ENCODE measurements around the gene TRIM66. TPM values are rescaled to one million over a fixed set of nuclear protein-coding genes. Genes with fewer than 3 reads are reported as not detected.
A peak's percentile ranks its signal among the peaks of the same experiment; 100 is the strongest.

TRIM66 gene
- total and polyA plus RNA-seq, 2 experiments from 2014 or later: 1.0 to 3.3 TPM

DNA sequence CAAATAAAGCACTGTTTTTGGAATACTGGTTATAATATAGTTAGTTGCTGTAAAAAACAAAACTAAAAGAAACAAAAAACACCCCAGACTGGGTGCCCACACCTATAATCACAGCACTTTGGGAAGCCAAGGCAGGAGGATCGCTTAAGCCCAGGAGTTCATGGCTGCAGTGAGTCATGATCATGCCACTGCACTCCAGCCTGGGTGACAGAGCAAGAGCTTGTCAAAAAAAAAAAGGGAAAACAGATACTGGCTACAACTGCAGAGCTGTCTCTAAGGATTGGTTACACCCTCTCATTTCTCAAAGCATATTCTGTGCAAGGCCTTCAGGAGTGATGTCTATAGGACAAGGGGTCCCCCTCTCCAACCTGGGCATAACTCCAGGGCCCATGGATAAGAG is 73.8 kb downstream of the TRIM66 start:
- H3K27me3 ChIP-seq (ENCODE audit: insufficient read depth): no peaks in the 10 kb centered on the region
- no peak overlapping the region for H3K4me2 ChIP-seq
- ATAC-seq (no peak), DNase-seq (ENCODE audit: low spot score) (no peak)
- H3K4me3 Mint-ChIP-seq: no peak overlapping the region
- no peaks in the 10 kb centered on the region for H3K9me3 Mint-ChIP-seq
- H3K27ac Mint-ChIP-seq: no peak overlapping the region
- no peaks in the 10 kb centered on the region for H3F3A ChIP-seq (replicated peaks; ENCODE audit: low read depth)
- no peak overlapping the region for H3K27ac ChIP-seq (ENCODE audit: low read depth)
- no peaks in the 10 kb centered on the region for H3K4me1 ChIP-seq (ENCODE audit: insufficient read depth)
- H3K4me3 ChIP-seq: no peak overlapping the region
- H2AFZ ChIP-seq: 0 out of 2 replicates have a peak overlapping the region, but pooled peaks have one; percentile 39
- H3K36me3 ChIP-seq (ENCODE audit: insufficient read depth): no peaks in the 10 kb centered on the region
- no peaks in the 10 kb centered on the region for H4K20me1 ChIP-seq (replicated peaks; ENCODE audit: insufficient read depth)
- no peaks in the 10 kb centered on the region for H3K79me2 ChIP-seq (replicated peaks; ENCODE audit: insufficient read depth)
- TF ChIP-seq, protein P1, sequence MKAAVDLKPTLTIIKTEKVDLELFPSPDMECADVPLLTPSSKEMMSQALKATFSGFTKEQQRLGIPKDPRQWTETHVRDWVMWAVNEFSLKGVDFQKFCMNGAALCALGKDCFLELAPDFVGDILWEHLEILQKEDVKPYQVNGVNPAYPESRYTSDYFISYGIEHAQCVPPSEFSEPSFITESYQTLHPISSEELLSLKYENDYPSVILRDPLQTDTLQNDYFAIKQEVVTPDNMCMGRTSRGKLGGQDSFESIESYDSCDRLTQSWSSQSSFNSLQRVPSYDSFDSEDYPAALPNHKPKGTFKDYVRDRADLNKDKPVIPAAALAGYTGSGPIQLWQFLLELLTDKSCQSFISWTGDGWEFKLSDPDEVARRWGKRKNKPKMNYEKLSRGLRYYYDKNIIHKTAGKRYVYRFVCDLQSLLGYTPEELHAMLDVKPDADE (IDR thresholded peaks at IDR 0.05): no peak
- TF ChIP-seq ZNF331 (CRISPR knock-in tag; IDR thresholded peaks at IDR 0.05; ENCODE audit: low read depth) (no peak), EZH2 (IDR thresholded peaks at IDR 0.05; ENCODE audit: low read depth, unreplicated experiment) (no peak), CREB1 (CRISPR knock-in tag; IDR thresholded peaks at IDR 0.05; ENCODE audit: low read depth) (no peak), ZNF114 (CRISPR knock-in tag; IDR thresholded peaks at IDR 0.05) (no peak), JUNB (IDR thresholded peaks at IDR 0.05; ENCODE audit: unreplicated experiment) (no peak), EZH2phosphoT487 (IDR thresholded peaks at IDR 0.05; ENCODE audit: unreplicated experiment) (no peak), NANOG (IDR thresholded peaks at IDR 0.05; ENCODE audit: borderline replicate concordance) (no peak), POLR2AphosphoS5 (IDR thresholded peaks at IDR 0.05; ENCODE audit: low read depth) (no peak), STAT1 (IDR thresholded peaks at IDR 0.05; ENCODE audit: unreplicated experiment) (no peak)
- TF ChIP-seq, protein P2, sequence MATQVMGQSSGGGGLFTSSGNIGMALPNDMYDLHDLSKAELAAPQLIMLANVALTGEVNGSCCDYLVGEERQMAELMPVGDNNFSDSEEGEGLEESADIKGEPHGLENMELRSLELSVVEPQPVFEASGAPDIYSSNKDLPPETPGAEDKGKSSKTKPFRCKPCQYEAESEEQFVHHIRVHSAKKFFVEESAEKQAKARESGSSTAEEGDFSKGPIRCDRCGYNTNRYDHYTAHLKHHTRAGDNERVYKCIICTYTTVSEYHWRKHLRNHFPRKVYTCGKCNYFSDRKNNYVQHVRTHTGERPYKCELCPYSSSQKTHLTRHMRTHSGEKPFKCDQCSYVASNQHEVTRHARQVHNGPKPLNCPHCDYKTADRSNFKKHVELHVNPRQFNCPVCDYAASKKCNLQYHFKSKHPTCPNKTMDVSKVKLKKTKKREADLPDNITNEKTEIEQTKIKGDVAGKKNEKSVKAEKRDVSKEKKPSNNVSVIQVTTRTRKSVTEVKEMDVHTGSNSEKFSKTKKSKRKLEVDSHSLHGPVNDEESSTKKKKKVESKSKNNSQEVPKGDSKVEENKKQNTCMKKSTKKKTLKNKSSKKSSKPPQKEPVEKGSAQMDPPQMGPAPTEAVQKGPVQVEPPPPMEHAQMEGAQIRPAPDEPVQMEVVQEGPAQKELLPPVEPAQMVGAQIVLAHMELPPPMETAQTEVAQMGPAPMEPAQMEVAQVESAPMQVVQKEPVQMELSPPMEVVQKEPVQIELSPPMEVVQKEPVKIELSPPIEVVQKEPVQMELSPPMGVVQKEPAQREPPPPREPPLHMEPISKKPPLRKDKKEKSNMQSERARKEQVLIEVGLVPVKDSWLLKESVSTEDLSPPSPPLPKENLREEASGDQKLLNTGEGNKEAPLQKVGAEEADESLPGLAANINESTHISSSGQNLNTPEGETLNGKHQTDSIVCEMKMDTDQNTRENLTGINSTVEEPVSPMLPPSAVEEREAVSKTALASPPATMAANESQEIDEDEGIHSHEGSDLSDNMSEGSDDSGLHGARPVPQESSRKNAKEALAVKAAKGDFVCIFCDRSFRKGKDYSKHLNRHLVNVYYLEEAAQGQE (IDR thresholded peaks at IDR 0.05; ENCODE audit: unreplicated experiment): no peak
- TF ChIP-seq, protein P3, sequence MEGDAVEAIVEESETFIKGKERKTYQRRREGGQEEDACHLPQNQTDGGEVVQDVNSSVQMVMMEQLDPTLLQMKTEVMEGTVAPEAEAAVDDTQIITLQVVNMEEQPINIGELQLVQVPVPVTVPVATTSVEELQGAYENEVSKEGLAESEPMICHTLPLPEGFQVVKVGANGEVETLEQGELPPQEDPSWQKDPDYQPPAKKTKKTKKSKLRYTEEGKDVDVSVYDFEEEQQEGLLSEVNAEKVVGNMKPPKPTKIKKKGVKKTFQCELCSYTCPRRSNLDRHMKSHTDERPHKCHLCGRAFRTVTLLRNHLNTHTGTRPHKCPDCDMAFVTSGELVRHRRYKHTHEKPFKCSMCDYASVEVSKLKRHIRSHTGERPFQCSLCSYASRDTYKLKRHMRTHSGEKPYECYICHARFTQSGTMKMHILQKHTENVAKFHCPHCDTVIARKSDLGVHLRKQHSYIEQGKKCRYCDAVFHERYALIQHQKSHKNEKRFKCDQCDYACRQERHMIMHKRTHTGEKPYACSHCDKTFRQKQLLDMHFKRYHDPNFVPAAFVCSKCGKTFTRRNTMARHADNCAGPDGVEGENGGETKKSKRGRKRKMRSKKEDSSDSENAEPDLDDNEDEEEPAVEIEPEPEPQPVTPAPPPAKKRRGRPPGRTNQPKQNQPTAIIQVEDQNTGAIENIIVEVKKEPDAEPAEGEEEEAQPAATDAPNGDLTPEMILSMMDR (conservative IDR thresholded peaks at IDR 0.05; ENCODE audit: low read depth in 2 of 2): no peak
- TF ChIP-seq, protein P4, sequence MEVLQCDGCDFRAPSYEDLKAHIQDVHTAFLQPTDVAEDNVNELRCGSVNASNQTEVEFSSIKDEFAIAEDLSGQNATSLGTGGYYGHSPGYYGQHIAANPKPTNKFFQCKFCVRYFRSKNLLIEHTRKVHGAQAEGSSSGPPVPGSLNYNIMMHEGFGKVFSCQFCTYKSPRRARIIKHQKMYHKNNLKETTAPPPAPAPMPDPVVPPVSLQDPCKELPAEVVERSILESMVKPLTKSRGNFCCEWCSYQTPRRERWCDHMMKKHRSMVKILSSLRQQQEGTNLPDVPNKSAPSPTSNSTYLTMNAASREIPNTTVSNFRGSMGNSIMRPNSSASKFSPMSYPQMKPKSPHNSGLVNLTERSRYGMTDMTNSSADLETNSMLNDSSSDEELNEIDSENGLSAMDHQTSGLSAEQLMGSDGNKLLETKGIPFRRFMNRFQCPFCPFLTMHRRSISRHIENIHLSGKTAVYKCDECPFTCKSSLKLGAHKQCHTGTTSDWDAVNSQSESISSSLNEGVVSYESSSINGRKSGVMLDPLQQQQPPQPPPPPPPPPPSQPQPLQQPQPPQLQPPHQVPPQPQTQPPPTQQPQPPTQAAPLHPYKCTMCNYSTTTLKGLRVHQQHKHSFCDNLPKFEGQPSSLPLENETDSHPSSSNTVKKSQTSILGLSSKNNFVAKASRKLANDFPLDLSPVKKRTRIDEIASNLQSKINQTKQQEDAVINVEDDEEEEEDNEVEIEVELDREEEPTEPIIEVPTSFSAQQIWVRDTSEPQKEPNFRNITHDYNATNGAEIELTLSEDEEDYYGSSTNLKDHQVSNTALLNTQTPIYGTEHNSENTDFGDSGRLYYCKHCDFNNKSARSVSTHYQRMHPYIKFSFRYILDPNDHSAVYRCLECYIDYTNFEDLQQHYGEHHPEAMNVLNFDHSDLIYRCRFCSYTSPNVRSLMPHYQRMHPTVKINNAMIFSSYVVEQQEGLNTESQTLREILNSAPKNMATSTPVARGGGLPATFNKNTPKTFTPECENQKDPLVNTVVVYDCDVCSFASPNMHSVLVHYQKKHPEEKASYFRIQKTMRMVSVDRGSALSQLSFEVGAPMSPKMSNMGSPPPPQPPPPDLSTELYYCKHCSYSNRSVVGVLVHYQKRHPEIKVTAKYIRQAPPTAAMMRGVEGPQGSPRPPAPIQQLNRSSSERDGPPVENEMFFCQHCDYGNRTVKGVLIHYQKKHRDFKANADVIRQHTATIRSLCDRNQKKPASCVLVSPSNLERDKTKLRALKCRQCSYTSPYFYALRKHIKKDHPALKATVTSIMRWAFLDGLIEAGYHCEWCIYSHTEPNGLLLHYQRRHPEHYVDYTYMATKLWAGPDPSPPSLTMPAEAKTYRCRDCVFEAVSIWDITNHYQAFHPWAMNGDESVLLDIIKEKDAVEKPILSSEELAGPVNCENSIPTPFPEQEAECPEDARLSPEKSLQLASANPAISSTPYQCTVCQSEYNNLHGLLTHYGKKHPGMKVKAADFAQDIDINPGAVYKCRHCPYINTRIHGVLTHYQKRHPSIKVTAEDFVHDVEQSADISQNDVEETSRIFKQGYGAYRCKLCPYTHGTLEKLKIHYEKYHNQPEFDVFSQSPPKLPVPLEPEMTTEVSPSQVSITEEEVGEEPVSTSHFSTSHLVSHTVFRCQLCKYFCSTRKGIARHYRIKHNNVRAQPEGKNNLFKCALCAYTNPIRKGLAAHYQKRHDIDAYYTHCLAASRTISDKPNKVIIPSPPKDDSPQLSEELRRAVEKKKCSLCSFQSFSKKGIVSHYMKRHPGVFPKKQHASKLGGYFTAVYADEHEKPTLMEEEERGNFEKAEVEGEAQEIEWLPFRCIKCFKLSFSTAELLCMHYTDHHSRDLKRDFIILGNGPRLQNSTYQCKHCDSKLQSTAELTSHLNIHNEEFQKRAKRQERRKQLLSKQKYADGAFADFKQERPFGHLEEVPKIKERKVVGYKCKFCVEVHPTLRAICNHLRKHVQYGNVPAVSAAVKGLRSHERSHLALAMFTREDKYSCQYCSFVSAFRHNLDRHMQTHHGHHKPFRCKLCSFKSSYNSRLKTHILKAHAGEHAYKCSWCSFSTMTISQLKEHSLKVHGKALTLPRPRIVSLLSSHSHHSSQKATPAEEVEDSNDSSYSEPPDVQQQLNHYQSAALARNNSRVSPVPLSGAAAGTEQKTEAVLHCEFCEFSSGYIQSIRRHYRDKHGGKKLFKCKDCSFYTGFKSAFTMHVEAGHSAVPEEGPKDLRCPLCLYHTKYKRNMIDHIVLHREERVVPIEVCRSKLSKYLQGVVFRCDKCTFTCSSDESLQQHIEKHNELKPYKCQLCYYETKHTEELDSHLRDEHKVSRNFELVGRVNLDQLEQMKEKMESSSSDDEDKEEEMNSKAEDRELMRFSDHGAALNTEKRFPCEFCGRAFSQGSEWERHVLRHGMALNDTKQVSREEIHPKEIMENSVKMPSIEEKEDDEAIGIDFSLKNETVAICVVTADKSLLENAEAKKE (CRISPR knock-in tag; IDR thresholded peaks at IDR 0.05): no peak
- no peaks in the 10 kb centered on the region for H3K36me3 Mint-ChIP-seq (ENCODE audit: low read depth)
- no peaks in the 10 kb centered on the region for H3K9me2 ChIP-seq (ENCODE audit: insufficient read depth)
- peaks cover 13% of the 10 kb centered on the region for H3K27me3 Mint-ChIP-seq (ENCODE audit: insufficient read depth, low read depth, poor library complexity)
- H3K4me1 Mint-ChIP-seq: peaks cover 7% of the 10 kb centered on the region; the same call in 2 of the 3 replicates
